ENCODE results near the gene UBE2C.

GRCh38 chr20:45816951-45817350 lies 4.5 kb downstream of the UBE2C start:
- TF ChIP-seq POLR2AphosphoS5 (IDR thresholded peaks at IDR 0.05) (no peak), POLR2A (IDR thresholded peaks at IDR 0.05) (no peak), CTCF (IDR thresholded peaks at IDR 0.05) (no peak), EP300 (IDR thresholded peaks at IDR 0.05) (no peak)
